H7 (cell line): ENCODE measurements around the gene PCDHGB3. TPM values are rescaled to one million over a fixed set of nuclear protein-coding genes. Genes with fewer than 3 reads are reported as not detected.
"Not testable (repeated sequence)": the region's sequence is repeated elsewhere in the genome, so short reads cannot be mapped to it uniquely, and the experiment has no call there.

Source experiments
- DNase-seq: peaks from one replicate; pipeline ENCODE4 v3.0.0; 2012
- H3K27me3 ChIP-seq: 2 replicates; pipeline ENCODE4 v1.6.0; 2011; ENCODE audit warnings: mild to moderate bottlenecking, low read length; ENCODE audit not compliant: control insufficient read depth, insufficient read depth
- H3K36me3 ChIP-seq: replicated peaks from 2 replicates; pipeline ENCODE4 v1.5.1; 2011; ENCODE audit warnings: low read length; ENCODE audit not compliant: control insufficient read depth, insufficient read depth
- H3K4me3 ChIP-seq: 2 replicates; pipeline ENCODE4 v1.5.1; 2011; ENCODE audit warnings: low read depth, mild to moderate bottlenecking, control low read depth, low read length, moderate library complexity; ENCODE audit not compliant: insufficient read depth
- total RNA-seq: library from RNA; depleted of rRNA; stranded (reverse); fragments of >200 nt; shearing (Covaris generic); gene quantifications from 2 replicates; pipeline ENCODE4 v1.2.3, GENCODE V29; 2014

The PCDHGB3 gene
- total RNA-seq, 1 experiment from 2014 or later, result not detected

DNA sequence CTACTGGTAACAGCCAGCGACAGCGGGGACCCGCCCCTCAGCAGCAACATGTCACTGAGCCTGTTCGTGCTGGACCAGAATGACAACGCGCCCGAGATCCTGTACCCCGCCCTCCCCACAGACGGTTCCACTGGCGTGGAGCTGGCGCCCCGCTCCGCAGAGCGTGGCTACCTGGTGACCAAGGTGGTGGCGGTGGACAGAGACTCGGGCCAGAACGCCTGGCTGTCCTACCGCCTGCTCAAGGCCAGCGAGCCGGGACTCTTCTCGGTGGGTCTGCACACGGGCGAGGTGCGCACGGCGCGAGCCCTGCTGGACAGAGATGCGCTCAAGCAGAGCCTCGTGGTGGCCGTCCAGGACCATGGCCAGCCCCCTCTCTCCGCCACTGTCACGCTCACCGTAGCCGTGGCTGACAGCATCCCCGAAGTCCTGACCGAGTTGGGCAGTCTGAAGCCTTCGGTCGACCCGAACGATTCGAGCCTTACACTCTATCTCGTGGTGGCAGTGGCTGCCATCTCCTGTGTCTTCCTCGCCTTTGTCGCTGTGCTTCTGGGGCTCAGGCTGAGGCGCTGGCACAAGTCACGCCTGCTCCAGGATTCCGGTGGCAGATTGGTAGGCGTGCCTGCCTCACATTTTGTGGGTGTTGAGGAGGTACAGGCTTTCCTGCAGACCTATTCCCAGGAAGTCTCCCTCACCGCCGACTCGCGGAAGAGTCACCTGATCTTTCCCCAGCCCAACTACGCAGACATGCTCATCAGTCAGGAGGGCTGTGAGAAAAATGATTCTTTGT is 24.6 kb downstream of the PCDHGB3 start:
- DNase-seq, H3K4me3 ChIP-seq, H3K36me3 ChIP-seq, H3K27me3 ChIP-seq: not testable (repeated sequence)

GRCh38 chr5:141397756-141398551 is 27.9 kb downstream of the PCDHGB3 start, which contains the start of gene PCDHGB5:
PCDHGB5 (plus strand) TSS chr5:141397947; CDS start chr5:141398128, 181 bp downstream.
- not testable (repeated sequence) for H3K27me3 ChIP-seq, H3K4me3 ChIP-seq, H3K36me3 ChIP-seq
- peak; percentile 41 for DNase-seq

GRCh38 chr5:141398608-141399007 is 28.6 kb downstream of the PCDHGB3 start:
- Histone ChIP-seq H3K4me3 (no peak overlapping the region), H3K36me3 (no peaks in the 10 kb centered on the region), H3K27me3 (no peaks in the 10 kb centered on the region)
- DNase-seq, result peak; percentile 28

DNA sequence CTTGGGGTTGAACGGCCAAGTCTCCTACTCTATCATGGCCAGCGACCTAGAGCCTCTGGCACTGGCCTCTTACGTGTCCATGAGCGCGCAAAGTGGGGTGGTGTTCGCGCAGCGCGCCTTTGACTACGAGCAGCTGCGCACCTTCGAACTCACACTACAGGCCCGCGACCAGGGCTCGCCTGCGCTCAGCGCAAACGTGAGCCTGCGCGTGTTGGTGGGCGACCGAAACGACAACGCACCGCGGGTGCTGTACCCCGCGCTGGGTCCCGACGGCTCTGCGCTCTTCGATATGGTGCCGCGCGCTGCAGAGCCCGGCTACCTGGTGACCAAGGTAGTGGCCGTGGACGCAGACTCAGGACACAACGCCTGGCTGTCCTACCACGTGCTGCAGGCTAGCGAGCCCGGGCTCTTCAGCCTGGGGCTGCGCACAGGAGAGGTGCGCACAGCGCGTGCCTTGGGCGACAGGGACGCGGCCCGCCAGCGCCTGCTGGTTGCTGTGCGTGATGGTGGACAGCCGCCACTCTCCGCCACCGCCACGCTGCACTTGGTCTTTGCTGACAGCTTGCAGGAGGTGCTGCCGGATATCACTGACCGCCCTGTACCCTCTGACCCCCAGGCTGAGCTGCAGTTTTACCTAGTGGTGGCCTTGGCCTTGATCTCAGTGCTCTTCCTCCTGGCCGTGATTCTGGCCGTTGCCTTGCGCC is 29.7 kb downstream of the PCDHGB3 start:
- DNase-seq, result no peak
- H3K27me3 ChIP-seq, result no peaks in the 10 kb centered on the region
- no peaks in the 10 kb centered on the region for H3K36me3 ChIP-seq
- H3K4me3 ChIP-seq, result no peak overlapping the region

- DNase-seq, result peak; percentile 78
- H3K36me3 ChIP-seq, result no peaks in the 10 kb centered on the region
- H3K27me3 ChIP-seq, result no peaks in the 10 kb centered on the region
- no peak within 1 kb of the TSS for H3K4me3 ChIP-seq
These were observed 32.7 kb downstream of the PCDHGB3 start, which contains the start of gene PCDHGA9 for GRCh38 chr5:141402553-141403243. PCDHGA9 (plus strand) TSS chr5:141402778; CDS start chr5:141402953, 175 bp downstream.

GRCh38 chr5:141403387-141403786 is 33.3 kb downstream of the PCDHGB3 start:
- DNase-seq, result no peak
- no peak overlapping the region for H3K4me3 ChIP-seq
- H3K27me3 ChIP-seq, result no peaks in the 10 kb centered on the region; the same call in 1 of the 2 replicates
- H3K36me3 ChIP-seq, result no peaks in the 10 kb centered on the region

GRCh38 chr5:141407790-141408505 is 37.9 kb downstream of the PCDHGB3 start, which contains the start of gene PCDHGB6:
PCDHGB6 (plus strand) TSS chr5:141408021; CDS start chr5:141408203, 182 bp downstream.
- DNase-seq, result peak; percentile 91
- H3K4me3 ChIP-seq, result peak within 1 kb of the TSS; percentile 61
- H3K36me3 ChIP-seq, H3K27me3 ChIP-seq: not testable (repeated sequence)

DNA sequence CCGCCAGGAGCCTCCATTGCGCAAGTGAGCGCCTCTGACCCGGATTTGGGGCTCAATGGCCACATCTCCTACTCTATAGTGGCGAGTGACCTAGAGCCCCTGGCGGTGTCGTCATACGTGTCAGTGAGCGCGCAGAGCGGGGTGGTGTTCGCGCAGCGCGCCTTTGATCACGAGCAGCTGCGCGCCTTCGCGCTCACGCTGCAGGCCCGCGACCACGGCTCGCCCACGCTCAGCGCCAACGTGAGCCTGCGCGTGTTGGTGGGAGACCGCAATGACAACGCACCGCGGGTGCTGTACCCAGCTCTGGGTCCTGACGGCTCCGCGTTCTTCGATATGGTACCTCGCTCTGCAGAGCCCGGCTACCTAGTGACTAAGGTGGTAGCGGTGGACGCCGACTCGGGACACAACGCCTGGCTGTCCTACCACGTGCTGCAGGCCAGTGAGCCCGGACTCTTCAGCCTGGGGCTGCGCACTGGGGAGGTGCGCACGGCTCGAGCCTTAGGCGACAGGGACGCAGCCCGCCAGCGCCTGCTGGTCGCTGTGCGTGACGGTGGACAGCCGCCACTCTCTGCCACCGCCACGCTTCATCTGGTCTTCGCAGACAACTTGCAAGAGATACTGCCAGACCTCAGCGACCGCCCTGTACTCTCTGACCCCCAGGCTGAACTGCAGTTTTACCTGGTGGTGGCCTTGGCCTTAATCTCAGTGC is 39.7 kb downstream of the PCDHGB3 start:
- H3K27me3 ChIP-seq, result peaks cover 2% of the 10 kb centered on the region
- H3K4me3 ChIP-seq, result no peak overlapping the region
- no peak for DNase-seq
- no peaks in the 10 kb centered on the region for H3K36me3 ChIP-seq

DNA sequence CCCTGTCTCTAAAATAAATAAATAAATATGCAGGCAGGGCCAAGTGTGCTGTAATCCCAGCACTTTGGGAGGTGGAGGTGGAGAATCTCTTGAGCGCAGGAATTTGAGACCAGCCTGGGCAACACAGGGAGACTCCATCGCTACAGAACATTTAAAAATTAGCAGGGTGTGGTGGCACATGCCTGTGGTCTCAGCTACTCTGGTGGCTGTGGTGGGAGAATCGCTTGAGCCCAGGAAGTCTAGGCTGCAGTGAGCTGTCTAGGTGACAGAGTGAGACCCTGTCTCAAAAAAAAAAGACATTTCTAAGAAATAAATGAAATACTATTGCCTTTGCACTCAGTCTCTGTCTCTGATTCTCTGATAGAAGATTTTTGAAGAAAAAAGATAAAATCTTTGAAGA is 41.5 kb downstream of the PCDHGB3 start:
- Histone ChIP-seq H3K36me3 (no peaks in the 10 kb centered on the region), H3K27me3 (peaks cover 2% of the 10 kb centered on the region), H3K4me3 (no peak overlapping the region)
- DNase-seq, result no peak

DNA sequence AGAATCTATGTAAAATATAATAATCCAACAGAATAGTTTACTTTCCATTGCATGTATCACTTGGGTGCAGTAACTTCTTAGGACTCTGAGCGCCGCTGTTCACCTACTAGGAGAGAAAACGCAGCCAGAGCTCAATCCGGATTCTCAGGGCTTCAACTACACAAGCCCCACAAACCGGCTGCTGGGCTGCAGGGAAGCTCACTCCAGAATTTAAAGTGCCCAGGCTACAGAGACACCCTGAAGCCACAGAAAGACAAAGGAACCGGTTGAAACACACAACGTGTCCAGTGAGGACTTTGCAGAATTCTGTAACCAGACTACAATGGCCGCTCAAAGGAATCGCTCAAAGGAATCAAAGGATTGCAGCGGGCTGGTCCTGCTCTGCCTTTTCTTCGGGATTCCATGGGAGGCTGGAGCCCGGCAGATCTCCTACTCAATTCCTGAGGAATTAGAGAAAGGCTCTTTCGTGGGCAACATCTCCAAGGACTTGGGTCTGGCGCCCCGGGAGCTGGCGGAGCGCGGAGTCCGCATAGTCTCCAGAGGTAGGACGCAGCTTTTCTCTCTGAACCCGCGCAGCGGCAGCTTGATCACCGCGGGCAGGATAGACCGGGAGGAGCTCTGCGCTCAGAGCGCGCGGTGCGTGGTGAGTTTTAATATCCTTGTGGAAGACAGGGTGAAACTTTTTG is 43.0 kb downstream of the PCDHGB3 start, which contains the start of gene PCDHGA10:
PCDHGA10 (plus strand) TSS at position 134 of the 686 bp plus-strand sequence; CDS start at position 323, 189 bp downstream.
- H3K27me3 ChIP-seq, result peaks cover 2% of the 10 kb centered on the region
- no peaks in the 10 kb centered on the region for H3K36me3 ChIP-seq
- peak; percentile 89 for DNase-seq
- H3K4me3 ChIP-seq, result peak within 1 kb of the TSS; percentile 41; the same call in 1 of the 2 replicates

DNA sequence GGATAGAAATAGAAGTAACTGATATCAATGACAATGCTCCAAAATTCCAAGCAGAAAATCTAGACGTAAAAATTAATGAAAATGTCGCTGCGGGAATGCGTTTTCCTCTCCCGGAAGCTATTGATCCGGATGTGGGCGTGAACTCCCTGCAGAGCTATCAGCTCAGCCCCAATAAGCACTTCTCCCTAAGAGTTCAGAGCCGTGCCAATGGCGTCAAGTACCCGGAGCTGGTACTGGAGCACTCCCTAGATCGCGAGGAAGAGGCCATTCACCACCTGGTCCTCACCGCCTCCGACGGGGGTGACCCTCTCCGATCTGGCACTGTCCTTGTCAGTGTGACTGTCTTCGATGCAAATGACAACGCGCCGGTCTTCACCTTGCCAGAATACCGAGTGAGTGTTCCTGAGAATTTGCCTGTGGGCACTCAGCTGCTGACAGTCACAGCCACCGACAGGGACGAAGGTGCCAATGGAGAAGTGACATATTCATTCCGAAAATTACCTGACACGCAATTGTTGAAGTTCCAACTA is 43.6 kb downstream of the PCDHGB3 start:
- Histone ChIP-seq H3K36me3 (no peaks in the 10 kb centered on the region), H3K4me3 (peak overlapping the region; percentile 41; the same call in 1 of the 2 replicates), H3K27me3 (peaks cover 7% of the 10 kb centered on the region)
- peak; percentile 79 for DNase-seq

DNA sequence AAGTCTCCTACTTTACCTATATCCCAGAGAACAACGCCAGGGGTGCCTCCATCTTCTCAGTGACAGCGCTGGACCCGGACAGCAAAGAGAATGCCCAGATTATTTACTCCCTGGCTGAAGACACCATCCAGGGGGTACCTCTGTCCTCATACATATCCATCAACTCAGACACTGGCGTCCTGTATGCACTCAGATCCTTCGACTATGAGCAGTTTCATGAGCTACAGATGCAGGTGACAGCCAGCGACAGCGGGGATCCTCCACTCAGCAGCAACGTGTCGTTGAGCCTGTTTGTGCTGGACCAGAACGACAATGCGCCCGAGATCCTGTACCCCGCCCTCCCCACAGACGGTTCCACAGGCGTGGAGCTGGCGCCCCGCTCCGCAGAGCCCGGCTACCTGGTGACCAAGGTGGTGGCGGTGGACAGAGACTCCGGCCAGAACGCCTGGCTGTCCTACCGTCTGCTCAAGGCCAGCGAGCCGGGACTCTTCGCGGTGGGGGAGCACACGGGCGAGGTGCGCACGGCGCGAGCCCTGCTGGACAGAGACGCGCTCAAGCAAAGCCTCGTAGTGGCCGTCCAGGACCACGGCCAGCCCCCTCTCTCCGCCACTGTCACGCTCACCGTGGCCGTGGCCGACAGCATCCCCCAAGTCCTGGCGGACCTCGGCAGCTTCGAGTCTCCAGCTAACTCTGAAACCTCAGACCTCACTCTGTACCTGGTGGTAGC is 44.7 kb downstream of the PCDHGB3 start:
- DNase-seq, H3K4me3 ChIP-seq, H3K36me3 ChIP-seq: not testable (repeated sequence)
- H3K27me3 ChIP-seq, result peaks cover 10% of the 10 kb centered on the region
